ENCODE data around the gene NEDD9.

The NEDD9 gene

GRCh38 chr6:11232193-11232769 lies at the start of gene NEDD9:
TSS of gene NEDD9 (minus strand) at chr6:11232668. CDS start at chr6:11232515, 153 bp downstream.
- peak; percentile 99 for DNase-seq

- DNase-seq = no peak
Measured at GRCh38 chr6:11282245-11282644, 49.8 kb upstream of the NEDD9 start.

- DNase-seq = no peak
Measured at GRCh38 chr6:11280394-11280793, 47.9 kb upstream of the NEDD9 start.

- DNase-seq = no peak
Measured at GRCh38 chr6:11279284-11279689, 46.8 kb upstream of the NEDD9 start.

GRCh38 chr6:11278207-11278559 lies 45.7 kb upstream of the NEDD9 start:
- no peak for DNase-seq

GRCh38 chr6:11277275-11278206 lies 45.1 kb upstream of the NEDD9 start:
- DNase-seq = peak; percentile 95

GRCh38 chr6:11276911-11277274 lies 44.4 kb upstream of the NEDD9 start:
- no peak for DNase-seq

- DNase-seq = no peak
Measured at GRCh38 chr6:11276228-11276627, 43.8 kb upstream of the NEDD9 start.

- DNase-seq = no peak
Measured at GRCh38 chr6:11275598-11275997, 43.1 kb upstream of the NEDD9 start.

GRCh38 chr6:11273406-11274065 lies 41.1 kb upstream of the NEDD9 start:
- no peak for DNase-seq

- no peak for DNase-seq
Measured at GRCh38 chr6:11272491-11273192, 40.2 kb upstream of the NEDD9 start.

- DNase-seq = no peak
Measured at GRCh38 chr6:11271228-11272020, 39.0 kb upstream of the NEDD9 start.

GRCh38 chr6:11270030-11271027 lies 37.9 kb upstream of the NEDD9 start:
- DNase-seq = peak; percentile 90

- DNase-seq = no peak
Measured at GRCh38 chr6:11268978-11269377, 36.5 kb upstream of the NEDD9 start.

GRCh38 chr6:11266926-11267325 lies 34.5 kb upstream of the NEDD9 start:
- DNase-seq = no peak

- DNase-seq = no peak
Measured at GRCh38 chr6:11265932-11266331, 33.5 kb upstream of the NEDD9 start.

GRCh38 chr6:11264100-11264499 lies 31.6 kb upstream of the NEDD9 start:
- DNase-seq = no peak

GRCh38 chr6:11263291-11263775 lies 30.9 kb upstream of the NEDD9 start:
- peak; percentile 86 for DNase-seq

GRCh38 chr6:11262242-11262641 lies 29.8 kb upstream of the NEDD9 start:
- DNase-seq = no peak

- DNase-seq = no peak
Measured at GRCh38 chr6:11260249-11261038, 28.0 kb upstream of the NEDD9 start.

Data from islet precursor cell (in vitro differentiated cells).